PC-3 (cell line): ENCODE measurements around the gene OR10H2.

ENCODE experiments used
- CTCF ChIP-seq: fragments of 300-600 bp; sonication (generic); conservative IDR thresholded peaks from 2 replicates; pipeline ENCODE4 v1.5.1; 2017; ENCODE audit warnings: antibody characterized with exemption, low read depth, mild to moderate bottlenecking, low read length
- EZH2 ChIP-seq: fragments of 300-600 bp; sonication (generic); IDR thresholded peaks from one replicate; pipeline ENCODE4 v1.6.1; 2017; ENCODE audit warnings: antibody characterized with exemption, mild to moderate bottlenecking, low read length; ENCODE audit not compliant: unreplicated experiment
- EZH2phosphoT487 ChIP-seq: fragments of 300-600 bp; sonication (generic); IDR thresholded peaks from 2 replicates; pipeline ENCODE4 v1.6.1; 2018; ENCODE audit warnings: mild to moderate bottlenecking, antibody characterized with exemption, low read length, borderline replicate concordance

GRCh38 chr19:15683411-15683810, 44.4 kb upstream of the OR10H2 start:
- TF ChIP-seq EZH2 = no peak
- no peak for TF ChIP-seq CTCF
- TF ChIP-seq EZH2phosphoT487 = no peak
